NOMO-1 treated with dmso at 0.1 percent for 144 hours (cell line): ENCODE data around the gene ITGB2.

Experiments
- DNase-seq: peaks from one replicate; lab custom pipeline; 2025; ENCODE audit not compliant: unreplicated experiment; lab: John Stamatoyannopoulos, UW

Gene ITGB2

GRCh38 chr21:44871576-44872269, 49.0 kb downstream of the ITGB2 start:
- DNase-seq = no peak

- DNase-seq = no peak
Observed at GRCh38 chr21:44870748-44871495, 49.8 kb downstream of the ITGB2 start.

GRCh38 chr21:44869781-44870747, 50.6 kb downstream of the ITGB2 start:
- DNase-seq = no peak

GRCh38 chr21:44868707-44869106, 52.0 kb downstream of the ITGB2 start:
- no peak for DNase-seq

- no peak for DNase-seq
Observed at GRCh38 chr21:44867999-44868700, 52.5 kb downstream of the ITGB2 start.

- no peak for DNase-seq
Observed at GRCh38 chr21:44867464-44867863, 53.2 kb downstream of the ITGB2 start.

- DNase-seq = no peak
Observed at GRCh38 chr21:44866780-44867179, 53.9 kb downstream of the ITGB2 start.

- peak; percentile 59 for DNase-seq
Observed at GRCh38 chr21:44865561-44866280, 55.0 kb downstream of the ITGB2 start.

GRCh38 chr21:44862869-44863685, 57.6 kb downstream of the ITGB2 start:
- DNase-seq = no peak

GRCh38 chr21:44858791-44859190, 61.9 kb downstream of the ITGB2 start:
- no peak for DNase-seq

- no peak for DNase-seq
Observed at GRCh38 chr21:44858291-44858690, 62.4 kb downstream of the ITGB2 start.

- DNase-seq = no peak
Observed at GRCh38 chr21:44857127-44857892, 63.4 kb downstream of the ITGB2 start.

- no peak for DNase-seq
Observed at GRCh38 chr21:44856131-44856530, 64.6 kb downstream of the ITGB2 start.

- DNase-seq = no peak
Observed at GRCh38 chr21:44855572-44855971, 65.1 kb downstream of the ITGB2 start.

GRCh38 chr21:44854664-44855446, 65.8 kb downstream of the ITGB2 start:
- no peak for DNase-seq

- DNase-seq = no peak
Observed at GRCh38 chr21:44854391-44854663, 66.4 kb downstream of the ITGB2 start.

GRCh38 chr21:44853601-44854390, 66.9 kb downstream of the ITGB2 start:
- DNase-seq = no peak
